ENCODE results near the gene SRCIN1. TPM values are rescaled to one million over a fixed set of nuclear protein-coding genes. Genes with fewer than 3 reads are reported as not detected.

SRCIN1 gene
- polyA plus RNA-seq, 1 donor, result 7.6 TPM

DNA sequence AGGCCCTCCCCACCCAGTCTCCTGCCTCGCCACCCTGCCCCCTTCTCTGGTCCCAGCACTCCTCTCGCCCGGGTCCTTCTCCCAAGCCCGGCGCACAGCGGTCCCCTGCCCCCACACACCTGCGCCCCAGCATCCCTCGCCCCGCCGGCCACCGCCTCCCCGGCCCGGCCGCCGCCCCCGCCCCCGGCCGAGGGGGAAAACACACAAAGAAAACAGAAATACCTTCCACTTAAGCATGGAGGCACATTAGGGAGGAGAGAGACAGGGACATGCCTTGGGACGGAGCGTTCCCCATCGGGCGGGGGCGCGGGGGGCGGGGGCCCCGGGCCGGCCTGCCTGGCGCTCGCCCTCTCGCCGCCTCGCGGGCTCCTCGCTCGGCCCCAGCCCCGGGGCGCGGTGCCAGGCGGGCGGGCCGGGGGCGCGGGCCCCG is 326 bp downstream of the SRCIN1 start:
- Histone ChIP-seq H3K4me1 (ENCODE audit: control insufficient read depth, insufficient read depth, low read length) (peaks cover 36% of the 10 kb centered on the region), H3K27me3 (ENCODE audit: control insufficient read depth, insufficient read depth, low read length) (peaks cover 39% of the 10 kb centered on the region), H3K36me3 (ENCODE audit: control insufficient read depth, insufficient read depth, low read length) (no peaks in the 10 kb centered on the region), H3K27ac (ENCODE audit: low read length) (no peak overlapping the region), H3K9me3 (ENCODE audit: control insufficient read depth, low read depth, low read length) (no peaks in the 10 kb centered on the region), H3K4me3 (ENCODE audit: low read length) (peak overlapping the region; percentile 7)
- no CpG with 5 or more reads among the region's 44 CpGs for WGBS (ENCODE audit: insufficient coverage, low lambda C conversion rate)
- DNase-seq, result no peak

DNA sequence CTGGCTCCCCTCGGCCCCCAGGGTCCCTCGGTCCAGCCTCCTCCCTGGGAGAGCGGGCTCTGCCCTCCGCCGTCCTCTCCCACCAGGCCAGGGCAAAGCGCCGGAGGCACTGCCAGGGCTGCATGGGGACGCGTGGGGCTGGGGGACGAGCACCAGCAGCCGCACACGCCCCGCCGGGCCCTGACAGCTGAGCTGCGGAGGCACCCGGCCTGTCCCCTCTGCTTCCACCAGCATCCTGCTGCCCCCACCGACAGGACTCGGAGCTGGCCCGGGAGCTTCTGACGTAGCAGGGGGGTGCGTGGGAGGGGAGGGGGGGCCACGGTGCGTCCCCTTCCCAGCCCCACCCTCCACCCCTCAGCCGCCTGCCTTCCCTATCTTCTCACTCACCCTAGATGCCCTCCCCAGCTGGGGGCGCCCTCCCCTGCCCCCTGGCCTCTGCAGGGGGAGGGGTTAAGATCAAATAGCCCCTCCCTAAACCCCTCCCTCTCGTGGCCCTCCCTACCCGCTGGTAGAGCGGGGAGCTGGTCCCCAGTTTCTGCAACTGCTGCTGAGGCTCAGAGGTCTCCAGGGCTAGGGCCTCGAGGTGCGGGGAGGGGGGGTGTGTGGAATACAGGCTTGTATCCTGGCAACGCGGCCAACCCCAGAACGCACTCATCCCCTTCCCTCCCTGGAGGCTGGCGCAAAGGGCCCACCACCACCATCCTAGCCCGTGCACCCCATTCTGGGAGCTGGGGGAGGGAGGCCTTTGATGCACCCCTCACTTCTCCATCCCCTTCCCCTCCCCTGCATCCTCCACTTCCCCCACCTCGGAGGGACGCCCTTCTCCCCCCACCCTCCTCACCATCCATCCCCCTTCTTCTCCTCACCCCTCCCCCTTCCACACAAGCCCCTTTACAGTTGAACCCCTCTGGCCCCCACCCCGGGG is 1.0 kb downstream of the SRCIN1 start:
- Histone ChIP-seq H3K9me3 (ENCODE audit: control insufficient read depth, low read depth, low read length) (no peaks in the 10 kb centered on the region), H3K4me3 (ENCODE audit: low read length) (peak overlapping the region; percentile 7), H3K4me1 (ENCODE audit: control insufficient read depth, insufficient read depth, low read length) (peaks cover 41% of the 10 kb centered on the region), H3K36me3 (ENCODE audit: control insufficient read depth, insufficient read depth, low read length) (no peaks in the 10 kb centered on the region), H3K27me3 (ENCODE audit: control insufficient read depth, insufficient read depth, low read length) (peaks cover 37% of the 10 kb centered on the region), H3K27ac (ENCODE audit: low read length) (no peak overlapping the region)
- WGBS (ENCODE audit: insufficient coverage, low lambda C conversion rate), result no CpG with 5 or more reads among the region's 38 CpGs
- peak in 1 of 2 donors; percentile 63 for DNase-seq

DNA sequence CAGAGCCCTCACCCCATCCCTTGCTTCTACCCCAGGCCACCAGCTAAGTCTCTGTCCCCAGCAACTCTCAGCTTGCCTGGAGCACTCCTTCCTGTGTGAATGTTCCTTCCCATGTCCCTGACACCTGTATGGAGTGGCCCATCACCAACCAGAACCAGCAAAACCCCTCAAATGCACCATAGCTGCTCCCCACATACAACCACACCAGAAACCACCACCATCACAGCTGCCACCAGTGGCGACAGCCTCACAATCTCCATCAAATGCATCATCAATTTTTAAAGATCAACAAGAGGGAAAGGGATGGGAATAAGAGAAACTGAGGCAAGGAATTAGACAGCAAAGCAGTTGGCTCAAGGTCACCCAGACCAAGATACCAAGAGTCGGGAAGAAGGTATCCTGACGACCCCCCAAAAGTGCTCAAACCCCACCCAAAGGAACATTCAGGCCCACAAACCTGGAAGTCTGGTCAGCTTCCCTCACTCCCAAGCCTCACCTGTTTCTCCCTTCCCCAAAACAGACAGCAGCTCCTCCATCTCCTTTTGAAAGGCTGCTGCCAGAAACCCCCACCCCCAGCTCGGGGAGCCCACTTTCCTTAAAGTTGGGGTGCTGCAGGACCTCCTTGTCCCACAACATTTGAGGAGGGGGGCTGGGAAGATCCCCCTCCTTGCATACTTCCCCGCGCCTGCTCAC is 1.8 kb downstream of the SRCIN1 start:
- no peaks in the 10 kb centered on the region for H3K9me3 ChIP-seq (ENCODE audit: control insufficient read depth, low read depth, low read length)
- H3K4me3 ChIP-seq (ENCODE audit: low read length), result no peak overlapping the region
- WGBS (ENCODE audit: insufficient coverage, low lambda C conversion rate), result no CpG with 5 or more reads among the region's 6 CpGs
- H3K4me1 ChIP-seq (ENCODE audit: control insufficient read depth, insufficient read depth, low read length), result peaks cover 41% of the 10 kb centered on the region
- H3K27me3 ChIP-seq (ENCODE audit: control insufficient read depth, insufficient read depth, low read length), result peaks cover 30% of the 10 kb centered on the region
- no peak for DNase-seq
- no peak overlapping the region for H3K27ac ChIP-seq (ENCODE audit: low read length)
- H3K36me3 ChIP-seq (ENCODE audit: control insufficient read depth, insufficient read depth, low read length), result no peaks in the 10 kb centered on the region

DNA sequence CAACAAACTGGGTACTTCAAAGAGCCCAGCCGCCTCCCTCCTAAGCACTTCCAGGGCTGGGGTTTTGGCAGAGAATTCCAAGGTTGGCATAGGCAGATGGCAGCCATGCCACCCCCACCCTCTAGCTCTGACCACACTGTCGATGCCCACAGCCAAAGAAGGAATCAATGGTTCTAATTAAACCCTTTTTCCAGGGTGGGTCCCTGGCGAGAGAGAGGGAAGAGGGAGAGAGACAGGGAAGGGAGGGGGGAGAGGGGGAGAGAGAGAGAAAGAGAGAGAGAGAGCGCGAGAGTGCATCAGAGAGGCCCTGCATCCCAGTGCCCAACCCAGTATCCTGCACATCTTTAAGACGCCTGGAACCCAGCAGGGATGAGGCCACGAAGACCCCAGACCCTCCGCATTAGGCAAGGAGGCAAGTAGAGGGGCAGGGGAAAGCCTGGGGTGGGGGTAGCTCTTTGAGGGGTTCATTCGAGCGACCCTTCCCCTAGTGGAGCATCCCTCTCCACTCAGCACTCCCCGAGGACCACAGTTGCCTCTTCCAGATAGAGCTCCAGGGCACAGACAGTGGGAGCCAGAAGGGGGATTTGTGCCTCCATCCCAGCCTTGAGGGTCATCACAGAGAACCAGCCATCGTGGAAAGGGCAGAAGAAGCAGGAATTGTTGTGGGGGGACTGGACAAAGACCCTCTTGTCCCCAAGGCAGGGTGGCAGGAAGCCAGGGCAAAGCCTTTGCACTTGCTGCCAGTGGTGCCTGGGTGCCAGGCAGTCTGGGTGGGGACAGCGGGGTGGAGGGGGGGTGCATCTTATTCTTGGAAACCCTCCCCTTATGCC is 2.6 kb downstream of the SRCIN1 start:
- no peaks in the 10 kb centered on the region for H3K9me3 ChIP-seq (ENCODE audit: control insufficient read depth, low read depth, low read length)
- DNase-seq, result no peak
- no peak overlapping the region for H3K27ac ChIP-seq (ENCODE audit: low read length)
- WGBS (ENCODE audit: insufficient coverage, low lambda C conversion rate), result 83% methylated on average over 1 of the region's 13 CpGs
- H3K4me3 ChIP-seq (ENCODE audit: low read length), result no peak overlapping the region
- H3K27me3 ChIP-seq (ENCODE audit: control insufficient read depth, insufficient read depth, low read length), result peaks cover 23% of the 10 kb centered on the region
- H3K36me3 ChIP-seq (ENCODE audit: control insufficient read depth, insufficient read depth, low read length), result no peaks in the 10 kb centered on the region
- H3K4me1 ChIP-seq (ENCODE audit: control insufficient read depth, insufficient read depth, low read length), result peaks cover 41% of the 10 kb centered on the region

DNA sequence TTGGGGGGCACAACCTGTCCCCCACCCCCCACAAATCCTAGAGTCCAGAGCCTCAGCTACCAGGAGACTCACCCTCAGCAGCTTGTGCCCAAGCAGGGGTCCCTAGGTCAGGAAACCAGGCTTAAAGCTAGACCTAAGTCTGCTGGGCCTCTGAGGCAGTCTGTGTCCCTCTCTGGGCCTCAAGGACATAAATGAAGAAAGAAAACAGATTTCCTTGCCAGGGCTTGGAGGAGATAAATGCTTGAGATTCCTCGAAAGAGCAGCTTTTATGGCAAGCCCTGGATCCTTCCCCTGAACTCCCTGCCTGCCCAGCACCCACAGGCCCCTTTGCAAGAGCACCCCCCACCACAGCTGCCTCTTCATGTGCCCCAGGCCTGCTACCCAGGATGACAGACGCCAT is 3.3 kb downstream of the SRCIN1 start:
- no peaks in the 10 kb centered on the region for H3K9me3 ChIP-seq (ENCODE audit: control insufficient read depth, low read depth, low read length)
- H3K4me1 ChIP-seq (ENCODE audit: control insufficient read depth, insufficient read depth, low read length), result peaks cover 41% of the 10 kb centered on the region
- H3K27ac ChIP-seq (ENCODE audit: low read length), result peak overlapping the region; percentile 89
- no peak for DNase-seq
- H3K27me3 ChIP-seq (ENCODE audit: control insufficient read depth, insufficient read depth, low read length), result peaks cover 23% of the 10 kb centered on the region
- no peak overlapping the region for H3K4me3 ChIP-seq (ENCODE audit: low read length)
- no peaks in the 10 kb centered on the region for H3K36me3 ChIP-seq (ENCODE audit: control insufficient read depth, insufficient read depth, low read length)
- no CpG with 5 or more reads among the region's 2 CpGs for WGBS (ENCODE audit: insufficient coverage, low lambda C conversion rate)

DNA sequence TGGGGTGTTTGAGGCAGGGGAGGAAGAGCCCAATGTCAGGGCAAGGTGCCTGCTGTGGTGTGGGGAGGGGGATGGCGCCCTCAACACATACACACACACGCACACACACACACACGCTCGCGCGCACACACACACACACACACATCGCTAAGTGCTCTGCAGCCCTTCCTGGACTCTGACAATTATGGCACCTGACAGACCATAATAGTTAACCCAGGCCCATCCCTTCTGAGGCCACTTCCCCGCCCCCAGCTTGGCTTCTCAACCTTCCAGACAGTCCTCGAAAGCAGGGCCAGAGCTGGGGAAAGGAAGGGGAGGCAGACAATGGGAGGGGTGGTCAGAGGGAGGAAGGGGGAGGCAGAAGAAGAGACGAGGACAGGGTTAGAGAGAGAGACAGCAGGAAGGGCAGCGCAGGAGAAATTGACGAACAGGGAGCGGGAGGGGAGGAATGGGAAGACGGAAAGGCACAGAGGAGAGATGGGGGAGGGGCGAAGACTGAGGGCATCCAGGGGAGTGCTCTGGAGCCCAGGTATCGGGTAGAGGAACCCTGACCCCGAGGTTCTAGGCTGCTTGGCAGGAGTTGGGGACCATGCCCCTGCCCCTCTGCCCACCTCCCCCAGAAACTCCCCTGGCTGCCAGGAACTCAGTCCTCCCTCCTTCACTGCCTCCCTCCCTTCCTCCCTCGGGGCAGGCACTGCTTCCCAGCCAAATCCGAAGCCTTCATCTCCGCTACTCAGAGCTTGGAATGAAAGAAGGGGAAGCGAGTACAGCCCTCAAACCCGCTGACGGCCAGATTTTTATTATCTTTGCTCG is 4.0 kb downstream of the SRCIN1 start:
- 0% methylated on average over 1 of the region's 24 CpGs for WGBS (ENCODE audit: insufficient coverage, low lambda C conversion rate)
- peak overlapping the region; percentile 89 for H3K27ac ChIP-seq (ENCODE audit: low read length)
- peak overlapping the region; percentile 29 for H3K4me3 ChIP-seq (ENCODE audit: low read length)

DNA sequence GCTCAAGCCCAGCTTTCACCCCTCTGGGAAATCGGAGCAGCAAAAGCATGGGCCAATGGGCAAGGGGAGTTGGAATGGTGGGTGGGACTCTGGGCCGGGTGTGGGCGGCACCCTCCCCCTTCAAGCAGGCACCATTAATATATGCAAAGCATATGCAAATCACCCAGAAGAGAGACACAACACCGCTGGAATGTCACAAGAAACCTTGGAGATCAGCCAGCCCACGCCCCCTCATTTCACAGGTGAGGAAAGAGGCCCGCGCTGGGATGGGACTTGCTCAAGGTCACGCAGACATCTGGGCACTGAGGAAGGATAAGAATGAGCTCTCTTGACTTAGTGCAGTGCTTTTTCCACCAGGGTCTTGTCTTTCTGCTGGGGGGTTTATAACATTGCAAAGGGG is 4.8 kb downstream of the SRCIN1 start:
- H3K9me3 ChIP-seq (ENCODE audit: control insufficient read depth, low read depth, low read length), result no peaks in the 10 kb centered on the region
- H3K27me3 ChIP-seq (ENCODE audit: control insufficient read depth, insufficient read depth, low read length), result peaks cover 16% of the 10 kb centered on the region
- H3K4me1 ChIP-seq (ENCODE audit: control insufficient read depth, insufficient read depth, low read length), result peaks cover 32% of the 10 kb centered on the region
- H3K36me3 ChIP-seq (ENCODE audit: control insufficient read depth, insufficient read depth, low read length), result no peaks in the 10 kb centered on the region
- WGBS (ENCODE audit: insufficient coverage, low lambda C conversion rate), result no CpG with 5 or more reads among the region's 8 CpGs
- DNase-seq, result peak; percentile 78 to 85
- H3K27ac ChIP-seq (ENCODE audit: low read length), result peak overlapping the region; percentile 89
- H3K4me3 ChIP-seq (ENCODE audit: low read length), result peak overlapping the region; percentile 29

More for the DNA sequence above, 4.0 kb downstream of the SRCIN1 start:
- Histone ChIP-seq H3K9me3 (ENCODE audit: control insufficient read depth, low read depth, low read length) (no peaks in the 10 kb centered on the region), H3K4me1 (ENCODE audit: control insufficient read depth, insufficient read depth, low read length) (peaks cover 36% of the 10 kb centered on the region), H3K27me3 (ENCODE audit: control insufficient read depth, insufficient read depth, low read length) (peaks cover 16% of the 10 kb centered on the region), H3K36me3 (ENCODE audit: control insufficient read depth, insufficient read depth, low read length) (no peaks in the 10 kb centered on the region)
- DNase-seq, result peak; percentile 92 to 97

DNA sequence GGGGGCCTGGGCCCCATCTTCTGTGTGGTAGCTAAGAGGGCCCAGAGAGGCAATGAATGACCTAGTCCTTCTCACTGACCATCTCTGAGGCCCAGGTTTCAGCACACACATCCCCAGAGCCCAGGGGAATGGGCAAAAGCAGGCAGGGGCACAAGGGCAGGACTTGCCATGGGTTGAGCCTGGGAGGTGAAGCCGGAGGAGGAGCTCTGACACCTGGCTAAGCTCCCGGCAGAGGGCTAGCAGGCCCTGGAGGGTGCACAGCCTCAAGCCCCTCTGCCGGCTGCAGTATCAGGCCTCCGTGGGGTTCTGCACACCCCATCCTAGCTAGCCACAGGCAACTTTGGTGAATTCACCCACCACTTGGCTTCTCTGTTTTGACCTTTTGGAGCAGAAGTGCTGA is 5.3 kb downstream of the SRCIN1 start:
- Histone ChIP-seq H3K36me3 (ENCODE audit: control insufficient read depth, insufficient read depth, low read length) (no peaks in the 10 kb centered on the region), H3K27me3 (ENCODE audit: control insufficient read depth, insufficient read depth, low read length) (peaks cover 16% of the 10 kb centered on the region), H3K9me3 (ENCODE audit: control insufficient read depth, low read depth, low read length) (no peaks in the 10 kb centered on the region), H3K4me1 (ENCODE audit: control insufficient read depth, insufficient read depth, low read length) (peaks cover 32% of the 10 kb centered on the region), H3K4me3 (ENCODE audit: low read length) (no peak overlapping the region), H3K27ac (ENCODE audit: low read length) (peak overlapping the region; percentile 35)
- no CpG with 5 or more reads among the region's 4 CpGs for WGBS (ENCODE audit: insufficient coverage, low lambda C conversion rate)
- DNase-seq, result no peak

DNA sequence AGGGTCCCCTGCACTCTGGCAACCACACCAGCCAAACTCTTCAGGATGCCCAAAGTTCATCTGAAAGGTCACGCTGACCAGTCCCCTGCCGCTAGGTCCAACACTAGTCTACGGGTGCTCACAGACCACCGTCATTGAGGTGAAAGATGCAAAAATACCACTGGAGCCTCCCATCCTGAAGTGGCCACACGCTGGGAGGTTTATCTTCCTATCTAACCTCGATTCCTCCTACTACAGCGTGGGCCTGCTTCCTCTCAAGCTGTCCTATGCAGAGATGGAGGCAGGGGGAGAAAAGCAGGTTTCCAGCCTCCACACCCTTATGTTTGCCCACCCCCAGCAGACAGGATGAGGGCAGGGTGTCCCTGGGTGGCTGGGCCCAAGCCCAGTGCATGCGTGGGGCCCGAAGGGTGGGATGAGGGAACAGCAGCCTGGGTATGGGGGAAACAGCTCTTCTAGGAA is 6.3 kb downstream of the SRCIN1 start:
- no CpG with 5 or more reads among the region's 9 CpGs for WGBS (ENCODE audit: insufficient coverage, low lambda C conversion rate)
- no peak for DNase-seq
- Histone ChIP-seq H3K36me3 (ENCODE audit: control insufficient read depth, insufficient read depth, low read length) (no peaks in the 10 kb centered on the region), H3K27me3 (ENCODE audit: control insufficient read depth, insufficient read depth, low read length) (peaks cover 11% of the 10 kb centered on the region), H3K4me3 (ENCODE audit: low read length) (no peak overlapping the region), H3K9me3 (ENCODE audit: control insufficient read depth, low read depth, low read length) (no peaks in the 10 kb centered on the region), H3K27ac (ENCODE audit: low read length) (no peak overlapping the region), H3K4me1 (ENCODE audit: control insufficient read depth, insufficient read depth, low read length) (peaks cover 29% of the 10 kb centered on the region)
